DOHH2 (cell line): ENCODE measurements around the gene TOMM22.

Experiments used
- EZH2phosphoT487 ChIP-seq: fragments of 200-600 bp; sonication (generic); IDR thresholded peaks from 2 replicates; pipeline ENCODE4 v1.6.1; 2017; ENCODE audit warnings: borderline replicate concordance, mild to moderate bottlenecking, antibody characterized with exemption, low read length, moderate library complexity, mixed read lengths
- TF ChIP-seq, protein P1 (sequence below): fragments of 200-600 bp; sonication (generic); IDR thresholded peaks from one replicate; pipeline ENCODE4 v1.5.1; 2014; ENCODE audit warnings: antibody characterized with exemption, mild to moderate bottlenecking, low read depth, low read length; ENCODE audit not compliant: poor library complexity, severe bottlenecking

DNA sequence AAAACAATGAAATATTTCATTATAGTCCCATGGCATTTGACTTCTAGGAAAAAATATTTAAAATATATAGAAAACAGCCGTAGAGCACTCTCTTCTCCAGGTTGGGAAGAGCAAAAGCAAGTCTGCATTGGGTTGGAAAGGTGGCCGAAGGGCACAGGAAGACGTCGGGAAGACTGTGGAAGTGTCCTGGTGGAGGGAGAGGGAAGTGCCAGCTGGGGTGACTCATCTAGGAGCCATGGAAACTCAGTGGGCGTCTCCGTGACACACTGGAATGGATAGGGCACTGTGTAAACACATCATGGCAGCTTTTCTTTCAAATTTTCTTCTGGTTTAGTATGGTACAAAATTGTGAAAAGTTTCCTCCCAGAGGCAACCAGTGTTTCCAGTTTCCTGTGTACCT is 36.7 kb downstream of the TOMM22 start:
- TF ChIP-seq, protein P1, sequence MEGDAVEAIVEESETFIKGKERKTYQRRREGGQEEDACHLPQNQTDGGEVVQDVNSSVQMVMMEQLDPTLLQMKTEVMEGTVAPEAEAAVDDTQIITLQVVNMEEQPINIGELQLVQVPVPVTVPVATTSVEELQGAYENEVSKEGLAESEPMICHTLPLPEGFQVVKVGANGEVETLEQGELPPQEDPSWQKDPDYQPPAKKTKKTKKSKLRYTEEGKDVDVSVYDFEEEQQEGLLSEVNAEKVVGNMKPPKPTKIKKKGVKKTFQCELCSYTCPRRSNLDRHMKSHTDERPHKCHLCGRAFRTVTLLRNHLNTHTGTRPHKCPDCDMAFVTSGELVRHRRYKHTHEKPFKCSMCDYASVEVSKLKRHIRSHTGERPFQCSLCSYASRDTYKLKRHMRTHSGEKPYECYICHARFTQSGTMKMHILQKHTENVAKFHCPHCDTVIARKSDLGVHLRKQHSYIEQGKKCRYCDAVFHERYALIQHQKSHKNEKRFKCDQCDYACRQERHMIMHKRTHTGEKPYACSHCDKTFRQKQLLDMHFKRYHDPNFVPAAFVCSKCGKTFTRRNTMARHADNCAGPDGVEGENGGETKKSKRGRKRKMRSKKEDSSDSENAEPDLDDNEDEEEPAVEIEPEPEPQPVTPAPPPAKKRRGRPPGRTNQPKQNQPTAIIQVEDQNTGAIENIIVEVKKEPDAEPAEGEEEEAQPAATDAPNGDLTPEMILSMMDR = no peak
- no peak for TF ChIP-seq EZH2phosphoT487
